HG03432 (cell line): ENCODE results near the gene SYNDIG1.
"Not testable (repeated sequence)": the region's sequence is repeated elsewhere in the genome, so short reads cannot be mapped to it uniquely, and the experiment has no call there.

Experiments
- ATAC-seq: cut with Tn5 transposase; IDR thresholded peaks from one replicate; pipeline ENCODE4 v1.9.1; 2021; ENCODE audit warnings: mild to moderate bottlenecking, moderate library complexity; ENCODE audit not compliant: unreplicated experiment

SYNDIG1 gene

GRCh38 chr20:24605937-24606455 is 136.6 kb downstream of the SYNDIG1 start:
- no peak for ATAC-seq

- ATAC-seq: no peak
Measured at GRCh38 chr20:24607402-24607801, 138.0 kb downstream of the SYNDIG1 start.

GRCh38 chr20:24608926-24609667 is 139.7 kb downstream of the SYNDIG1 start:
- peak; percentile 83 for ATAC-seq

GRCh38 chr20:24609757-24610156 is 140.3 kb downstream of the SYNDIG1 start:
- ATAC-seq: no peak

- ATAC-seq: no peak
Measured at GRCh38 chr20:24610341-24611115, 141.1 kb downstream of the SYNDIG1 start.

- no peak for ATAC-seq
Measured at GRCh38 chr20:24611360-24612140, 142.1 kb downstream of the SYNDIG1 start.

- ATAC-seq: no peak
Measured at GRCh38 chr20:24612799-24613775, 143.7 kb downstream of the SYNDIG1 start.

- ATAC-seq: no peak
Measured at GRCh38 chr20:24614341-24614740, 144.9 kb downstream of the SYNDIG1 start.

- no peak for ATAC-seq
Measured at GRCh38 chr20:24615353-24615752, 145.9 kb downstream of the SYNDIG1 start.

GRCh38 chr20:24616258-24617079 is 147.0 kb downstream of the SYNDIG1 start:
- no peak for ATAC-seq

- ATAC-seq: no peak
Measured at GRCh38 chr20:24617080-24617432, 147.6 kb downstream of the SYNDIG1 start.

- ATAC-seq: no peak
Measured at GRCh38 chr20:24617757-24618450, 148.5 kb downstream of the SYNDIG1 start.

- ATAC-seq: no peak
Measured at GRCh38 chr20:24618739-24619138, 149.3 kb downstream of the SYNDIG1 start.

- ATAC-seq: peak; percentile 78
Measured at GRCh38 chr20:24619212-24619611, 149.8 kb downstream of the SYNDIG1 start.

GRCh38 chr20:24620937-24621519 is 151.6 kb downstream of the SYNDIG1 start:
- no peak for ATAC-seq

- ATAC-seq: no peak
Measured at GRCh38 chr20:24622856-24623255, 153.4 kb downstream of the SYNDIG1 start.

GRCh38 chr20:24626141-24626540 is 156.7 kb downstream of the SYNDIG1 start:
- ATAC-seq: not testable (repeated sequence)

- ATAC-seq: no peak
Measured at GRCh38 chr20:24627291-24627690, 157.9 kb downstream of the SYNDIG1 start.
